ENCODE measurements around the gene LNX1. TPM values are rescaled to one million over a fixed set of nuclear protein-coding genes. Genes with fewer than 3 reads are reported as not detected.

Gene LNX1
- total and polyA plus RNA-seq, 4 experiments from 2014 or later, result 0.44 to 0.78 TPM; not detected in 2

DNA sequence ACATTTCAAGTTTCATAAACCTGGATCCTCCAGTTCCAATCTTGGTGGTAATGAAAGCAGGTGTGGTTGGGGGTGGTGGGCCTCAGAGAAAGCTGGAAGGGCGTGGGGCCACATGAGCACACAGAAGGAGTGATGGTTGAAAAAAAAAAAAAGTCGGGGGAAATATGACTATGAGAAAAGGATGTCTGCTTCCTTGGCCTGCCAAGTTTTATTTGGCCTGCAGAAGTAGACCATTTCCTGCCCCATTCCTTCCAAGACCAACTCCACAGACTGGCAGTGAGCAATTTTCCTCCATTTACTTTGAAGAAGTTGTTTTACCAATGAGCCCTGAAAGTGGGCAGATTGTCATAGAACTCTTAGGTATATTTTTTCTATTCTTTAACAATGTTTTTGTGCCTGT is 43.3 kb downstream of the LNX1 start:
- H3K27ac Mint-ChIP-seq, result no peak overlapping the region
- CTCF ChIA-PET (ENCODE audit: partially characterized antibody), result no interaction called here

DNA sequence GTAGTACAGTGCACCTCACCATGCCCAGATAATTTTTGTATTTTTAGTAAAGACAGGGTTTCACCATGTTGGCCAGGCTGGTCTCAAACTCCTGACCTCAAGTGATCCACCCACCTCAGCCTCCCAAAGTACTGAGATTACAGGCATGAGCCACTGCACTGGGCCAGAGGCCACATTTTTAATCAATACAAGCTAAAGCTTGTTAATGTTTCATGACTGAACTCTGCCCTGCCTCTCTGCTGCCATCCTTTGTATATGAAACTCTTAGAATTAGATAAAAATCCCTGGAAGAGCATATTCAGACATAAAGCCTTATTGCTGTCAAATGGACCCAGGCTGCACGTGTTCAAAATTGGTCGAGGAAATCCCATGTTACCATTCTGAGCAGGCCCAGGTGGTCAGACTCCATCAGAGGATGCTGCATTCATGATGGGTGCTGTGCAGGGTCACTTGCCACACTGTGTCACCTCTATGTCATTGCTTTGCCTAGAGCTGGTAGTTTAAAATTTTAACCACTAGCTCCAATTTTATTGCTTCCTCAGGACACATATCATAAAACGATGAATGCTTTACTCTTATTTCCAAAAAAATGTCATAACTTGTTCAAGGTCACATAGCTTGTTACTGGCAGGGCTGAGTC is 45.2 kb downstream of the LNX1 start:
- H3K4me3 Mint-ChIP-seq, result no peak overlapping the region

More for the DNA sequence above, 43.3 kb downstream of the LNX1 start:
- intact Hi-C loops (cut with micrococcal nuclease), result no loop called here
- Mint-ChIP-seq H3K27me3 (peaks cover 2 to 14% of the 10 kb centered on the region in 2 donors), H3K4me1 (no peaks in the 10 kb centered on the region), H3K4me3 (no peak overlapping the region), H3K36me3 (no peaks in the 10 kb centered on the region), H3K9me3 (peaks cover 0 to 6% (median 2%) of the 10 kb centered on the region in 8 donors)
- no peaks in the 10 kb centered on the region for H3K36me3 ChIP-seq (ENCODE audit: insufficient read depth, low read length)
- no peaks in the 10 kb centered on the region for H3K27me3 ChIP-seq (ENCODE audit: insufficient read depth, low read length)
- H3K4me3 ChIP-seq (ENCODE audit: low read length in 2 of 2), result no peak overlapping the region
- no peak for DNase-seq
- no peak overlapping the region for H3K27ac ChIP-seq (ENCODE audit: low read depth, low read length)
- no peaks in the 10 kb centered on the region for H3K9me3 ChIP-seq (ENCODE audit: control insufficient read depth in 1 of 2, low read length in 2 of 2)
- POLR2A ChIA-PET (ENCODE audit: partially characterized antibody), result no interaction called here
- H3K4me1 ChIP-seq (ENCODE audit: insufficient read depth, low read length), result no peaks in the 10 kb centered on the region

DNA sequence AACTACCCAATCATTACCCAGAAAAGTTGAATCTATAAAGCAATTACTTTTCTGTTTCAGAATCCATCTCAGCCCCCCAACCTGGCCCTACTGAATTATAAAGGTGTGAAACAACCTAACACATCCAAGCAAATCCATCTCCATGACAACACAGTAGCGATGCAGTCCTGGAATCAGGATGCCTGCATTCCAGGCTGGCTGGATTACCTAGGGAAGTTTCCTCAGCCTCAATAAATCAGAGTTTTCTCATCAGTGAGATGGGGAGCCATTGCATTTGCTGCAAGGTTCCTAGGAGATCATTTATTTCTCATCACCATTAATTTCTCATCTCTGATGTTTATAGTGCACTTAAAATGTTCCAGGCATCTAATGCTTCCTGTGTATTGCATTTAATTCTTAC is 46.0 kb downstream of the LNX1 start:
- POLR2A ChIA-PET (ENCODE audit: partially characterized antibody), result no interaction called here
- peaks cover 2 to 19% of the 10 kb centered on the region in 2 donors for H3K27me3 Mint-ChIP-seq

More for the DNA sequence above, 45.2 kb downstream of the LNX1 start:
- Mint-ChIP-seq H3K36me3 (no peaks in the 10 kb centered on the region), H3K9me3 (peaks cover 0 to 6% (median 1%) of the 10 kb centered on the region in 8 donors), H3K27me3 (peaks cover 2 to 19% of the 10 kb centered on the region in 2 donors), H3K27ac (no peak overlapping the region), H3K4me1 (no peaks in the 10 kb centered on the region)
- no peaks in the 10 kb centered on the region for H3K4me1 ChIP-seq (ENCODE audit: insufficient read depth, low read length)
- H3K9me3 ChIP-seq (ENCODE audit: control insufficient read depth in 1 of 2, low read length in 2 of 2), result no peaks in the 10 kb centered on the region
- intact Hi-C loops (cut with micrococcal nuclease), result no loop called here
- no peak overlapping the region for H3K4me3 ChIP-seq (ENCODE audit: low read length in 2 of 2)
- no peaks in the 10 kb centered on the region for H3K36me3 ChIP-seq (ENCODE audit: insufficient read depth, low read length)
- POLR2A ChIA-PET (ENCODE audit: partially characterized antibody), result interaction anchor here (0.7 kb wide), 1 partner anchor 129 kb away, joined by 3 read pairs; no protein-coding TSS in a partner anchor
- no peaks in the 10 kb centered on the region for H3K27me3 ChIP-seq (ENCODE audit: insufficient read depth, low read length)
- DNase-seq, result no peak
- H3K27ac ChIP-seq (ENCODE audit: low read depth, low read length), result no peak overlapping the region
- CTCF ChIA-PET (ENCODE audit: partially characterized antibody), result interaction anchor here (0.7 to 0.9 kb wide), 2 partner anchors 8 to 12 kb away, joined by 3 to 4 read pairs; no protein-coding TSS in a partner anchor

DNA sequence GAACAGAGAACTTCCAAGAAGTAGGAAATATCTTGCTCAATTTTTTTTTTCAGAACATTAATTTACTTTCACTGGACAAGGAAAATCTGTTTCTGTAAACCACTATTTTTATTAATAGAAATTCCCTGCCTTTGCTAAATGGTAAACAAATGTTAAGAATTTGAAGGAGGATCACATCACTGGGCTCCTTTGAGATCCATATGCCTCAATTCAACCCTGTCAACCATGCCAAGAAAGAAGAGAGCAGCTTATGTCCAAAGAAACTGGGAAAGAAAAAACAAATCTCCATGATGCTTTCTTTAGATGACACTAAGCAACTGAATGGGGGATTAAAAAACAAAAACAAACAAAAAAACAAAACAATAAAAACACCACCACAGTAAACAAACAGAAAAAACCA is 47.7 kb downstream of the LNX1 start:
- intact Hi-C loops (cut with micrococcal nuclease), result no loop called here
- no peak overlapping the region for H3K4me3 ChIP-seq (ENCODE audit: low read length in 2 of 2)
- no peaks in the 10 kb centered on the region for H3K36me3 ChIP-seq (ENCODE audit: insufficient read depth, low read length)
- H3K4me3 Mint-ChIP-seq, result no peak overlapping the region
- no peak for DNase-seq
- no peaks in the 10 kb centered on the region for H3K4me1 Mint-ChIP-seq
- CTCF ChIA-PET (ENCODE audit: partially characterized antibody), result no interaction called here
- H3K9me3 ChIP-seq (ENCODE audit: control insufficient read depth in 1 of 2, low read length in 2 of 2), result no peaks in the 10 kb centered on the region
- no peak overlapping the region for H3K27ac ChIP-seq (ENCODE audit: low read depth, low read length)
- H3K27me3 Mint-ChIP-seq, result peaks cover 2 to 22% of the 10 kb centered on the region in 2 donors
- no peaks in the 10 kb centered on the region for H3K36me3 Mint-ChIP-seq
- no peak overlapping the region for H3K27ac Mint-ChIP-seq
- peaks cover 0 to 3% (median 0%) of the 10 kb centered on the region in 8 donors for H3K9me3 Mint-ChIP-seq
- no peaks in the 10 kb centered on the region for H3K4me1 ChIP-seq (ENCODE audit: insufficient read depth, low read length)
- H3K27me3 ChIP-seq (ENCODE audit: insufficient read depth, low read length), result no peaks in the 10 kb centered on the region
- POLR2A ChIA-PET (ENCODE audit: partially characterized antibody), result no interaction called here

More for the DNA sequence above, 46.0 kb downstream of the LNX1 start:
- Mint-ChIP-seq H3K36me3 (no peaks in the 10 kb centered on the region), H3K4me3 (no peak overlapping the region), H3K27ac (no peak overlapping the region), H3K4me1 (no peaks in the 10 kb centered on the region), H3K9me3 (peaks cover 0 to 6% (median under 1%) of the 10 kb centered on the region in 8 donors)
- Histone ChIP-seq H3K4me1 (ENCODE audit: insufficient read depth, low read length) (no peaks in the 10 kb centered on the region), H3K27me3 (ENCODE audit: insufficient read depth, low read length) (no peaks in the 10 kb centered on the region), H3K4me3 (ENCODE audit: low read length in 2 of 2) (no peak overlapping the region), H3K27ac (ENCODE audit: low read depth, low read length) (no peak overlapping the region), H3K36me3 (ENCODE audit: insufficient read depth, low read length) (no peaks in the 10 kb centered on the region), H3K9me3 (ENCODE audit: control insufficient read depth in 1 of 2, low read length in 2 of 2) (no peaks in the 10 kb centered on the region)
- CTCF ChIA-PET (ENCODE audit: partially characterized antibody), result no interaction called here
- intact Hi-C loops (cut with micrococcal nuclease), result no loop called here
- no peak for DNase-seq

DNA sequence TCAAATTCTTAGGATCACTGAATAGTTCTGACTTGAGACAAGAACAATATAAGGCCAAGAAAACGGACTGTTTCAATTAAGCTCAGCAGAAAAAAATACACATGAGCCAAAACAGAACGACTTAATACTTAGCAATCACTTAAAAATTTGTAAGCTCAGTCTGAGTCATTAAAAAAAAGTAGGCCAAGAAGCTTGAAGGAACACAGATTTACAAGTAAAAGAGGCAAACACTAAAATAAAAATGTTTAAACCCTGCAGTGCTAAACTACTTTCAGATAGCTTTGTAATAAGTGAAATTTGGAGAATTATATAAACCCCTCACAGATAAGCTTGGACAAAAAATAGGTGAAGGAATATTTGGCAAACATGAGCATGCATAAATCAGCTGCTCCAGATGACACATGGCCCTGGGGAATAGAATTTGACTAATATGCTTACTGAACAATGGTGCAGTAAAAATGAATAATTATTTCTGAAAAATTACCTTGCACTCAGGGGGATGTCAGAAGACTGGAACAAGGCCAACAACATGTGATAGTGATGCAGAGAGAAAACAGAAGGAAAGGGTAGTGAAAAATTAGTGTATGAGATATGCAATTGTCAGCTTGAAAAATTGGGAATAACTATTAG is 49.6 kb downstream of the LNX1 start:
- H3K4me1 Mint-ChIP-seq, result no peaks in the 10 kb centered on the region
- POLR2A ChIA-PET (ENCODE audit: partially characterized antibody), result no interaction called here
- Histone ChIP-seq H3K36me3 (ENCODE audit: insufficient read depth, low read length) (no peaks in the 10 kb centered on the region), H3K9me3 (ENCODE audit: control insufficient read depth in 1 of 2, low read length in 2 of 2) (no peaks in the 10 kb centered on the region), H3K27me3 (ENCODE audit: insufficient read depth, low read length) (peaks cover 4% of the 10 kb centered on the region), H3K27ac (ENCODE audit: low read depth, low read length) (no peak overlapping the region), H3K4me1 (ENCODE audit: insufficient read depth, low read length) (no peaks in the 10 kb centered on the region), H3K4me3 (ENCODE audit: low read length in 2 of 2) (no peak overlapping the region)
- H3K27ac Mint-ChIP-seq, result no peak overlapping the region
- H3K4me3 Mint-ChIP-seq, result no peak overlapping the region
- no peak for DNase-seq
- peaks cover 6 to 22% of the 10 kb centered on the region in 2 donors for H3K27me3 Mint-ChIP-seq
- CTCF ChIA-PET (ENCODE audit: partially characterized antibody), result interaction anchor here (1.2 kb wide), 1 partner anchor 44 kb away, joined by 3 read pairs; no protein-coding TSS in a partner anchor
- no peaks in the 10 kb centered on the region for H3K36me3 Mint-ChIP-seq
- intact Hi-C loops (cut with micrococcal nuclease), result no loop called here
- peaks cover 0 to 2% (median 0%) of the 10 kb centered on the region in 8 donors for H3K9me3 Mint-ChIP-seq

DNA sequence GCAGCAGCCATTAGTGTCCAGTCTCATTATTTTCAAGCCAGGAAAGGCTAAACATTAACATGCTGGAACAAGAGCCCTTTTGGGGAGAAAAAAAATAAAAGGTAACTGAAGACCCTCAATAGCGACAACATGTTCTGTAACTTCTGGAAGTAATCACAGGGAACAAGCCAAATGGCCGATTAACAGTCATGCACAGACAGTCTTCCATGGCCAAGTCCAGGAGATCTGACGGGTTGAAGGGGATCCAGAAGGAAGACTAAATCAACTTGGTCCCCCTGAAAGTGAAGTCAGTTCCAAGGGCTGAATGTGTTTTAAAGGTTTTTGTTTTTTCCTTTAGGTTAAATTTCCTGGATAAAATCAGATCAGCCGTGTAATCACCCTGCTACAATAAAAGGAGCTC is 52.5 kb downstream of the LNX1 start:
- H3K4me3 ChIP-seq (ENCODE audit: low read length in 2 of 2), result no peak overlapping the region
- no peak overlapping the region for H3K4me3 Mint-ChIP-seq
- no peak overlapping the region for H3K27ac Mint-ChIP-seq
- H3K9me3 ChIP-seq (ENCODE audit: control insufficient read depth in 1 of 2, low read length in 2 of 2), result no peaks in the 10 kb centered on the region
- H3K36me3 Mint-ChIP-seq, result no peaks in the 10 kb centered on the region
- peaks cover 14 to 18% of the 10 kb centered on the region in 2 donors for H3K27me3 Mint-ChIP-seq
- ChIA-PET CTCF (ENCODE audit: partially characterized antibody) (interaction anchor here (1.2 kb wide), 1 partner anchor 8 kb away, joined by 4 read pairs; no protein-coding TSS in a partner anchor), POLR2A (ENCODE audit: partially characterized antibody) (no interaction called here)
- no peak overlapping the region for H3K27ac ChIP-seq (ENCODE audit: low read depth, low read length)
- no peak for DNase-seq
- no peaks in the 10 kb centered on the region for H3K4me1 Mint-ChIP-seq
- intact Hi-C loops (cut with micrococcal nuclease), result no loop called here
- no peaks in the 10 kb centered on the region for H3K4me1 ChIP-seq (ENCODE audit: insufficient read depth, low read length)
- peaks cover 4% of the 10 kb centered on the region for H3K27me3 ChIP-seq (ENCODE audit: insufficient read depth, low read length)
- H3K36me3 ChIP-seq (ENCODE audit: insufficient read depth, low read length), result no peaks in the 10 kb centered on the region
- H3K9me3 Mint-ChIP-seq, result peaks cover 0 to 2% (median 0%) of the 10 kb centered on the region in 8 donors

DNA sequence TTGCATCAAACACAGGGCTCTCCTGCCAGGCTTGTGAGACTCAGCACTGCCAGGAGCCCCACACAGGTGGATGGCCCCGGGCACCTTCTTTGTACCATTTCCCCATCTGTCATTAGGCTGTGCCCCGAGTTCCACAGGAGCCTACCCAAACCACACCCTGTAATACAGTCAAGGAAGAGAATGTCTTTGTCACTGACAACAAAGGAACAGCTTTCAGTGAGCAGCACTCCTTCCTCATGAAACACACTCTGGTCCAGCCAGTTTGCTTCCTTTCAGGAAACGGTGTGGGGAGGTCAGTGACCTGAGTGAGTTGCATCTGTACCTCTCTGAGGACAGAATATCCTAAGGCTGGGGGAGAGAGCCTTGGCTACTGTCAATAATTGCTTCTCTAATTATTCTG is 53.7 kb downstream of the LNX1 start:
- intact Hi-C loops (cut with micrococcal nuclease), result no loop called here
- Mint-ChIP-seq H3K4me1 (no peaks in the 10 kb centered on the region), H3K4me3 (no peak overlapping the region), H3K27ac (no peak overlapping the region), H3K27me3 (peaks cover 14 to 21% of the 10 kb centered on the region in 2 donors), H3K9me3 (peaks cover 0 to 2% (median 0%) of the 10 kb centered on the region in 8 donors), H3K36me3 (no peaks in the 10 kb centered on the region)
- Histone ChIP-seq H3K4me3 (ENCODE audit: low read length in 2 of 2) (no peak overlapping the region), H3K9me3 (ENCODE audit: control insufficient read depth in 1 of 2, low read length in 2 of 2) (no peaks in the 10 kb centered on the region), H3K27ac (ENCODE audit: low read depth, low read length) (no peak overlapping the region), H3K36me3 (ENCODE audit: insufficient read depth, low read length) (no peaks in the 10 kb centered on the region), H3K4me1 (ENCODE audit: insufficient read depth, low read length) (no peaks in the 10 kb centered on the region), H3K27me3 (ENCODE audit: insufficient read depth, low read length) (peaks cover 4% of the 10 kb centered on the region)
- POLR2A ChIA-PET (ENCODE audit: partially characterized antibody), result no interaction called here
- CTCF ChIA-PET (ENCODE audit: partially characterized antibody), result interaction anchor here (1.2 kb wide), 1 partner anchor 9 kb away, joined by 4 read pairs; no protein-coding TSS in a partner anchor
- DNase-seq, result no peak

Measured in CD4-positive, alpha-beta memory T cell (primary cell).